DMS 273 (cell line): Measurements from ENCODE around the gene GMPR2.
A peak's percentile ranks its signal among the peaks of the same experiment; 100 is the strongest.
"Not testable (repeated sequence)": the region's sequence is repeated elsewhere in the genome, so short reads cannot be mapped to it uniquely, and the experiment has no call there.

Experiments
- DNase-seq: peaks from one replicate; lab custom pipeline; 2025; ENCODE audit not compliant: unreplicated experiment; lab: John Stamatoyannopoulos, UW

GMPR2 gene

GRCh38 chr14:24228902-24229301, 3.8 kb upstream of the GMPR2 start:
- no peak for DNase-seq

- DNase-seq = peak; percentile 56
Observed at GRCh38 chr14:24231263-24232120, 1.2 kb upstream of the GMPR2 start.

- peak; percentile 97 for DNase-seq
Observed at GRCh38 chr14:24232121-24232644, 546 bp upstream of the GMPR2 start, which contains the start of gene NEDD8. Gene NEDD8 (minus strand): TSS chr14:24232367. CDS start chr14:24232267, 100 bp downstream.

- DNase-seq = no peak
Observed at GRCh38 chr14:24233538-24233866, 773 bp downstream of the GMPR2 start.

GRCh38 chr14:24234095-24235005, 1.6 kb downstream of the GMPR2 start:
- DNase-seq = no peak

GRCh38 chr14:24235804-24236688, 3.3 kb downstream of the GMPR2 start:
- DNase-seq = no peak

GRCh38 chr14:24236689-24237462, 4.1 kb downstream of the GMPR2 start:
- DNase-seq = no peak

- DNase-seq = no peak
Observed at GRCh38 chr14:24237463-24237955, 4.8 kb downstream of the GMPR2 start.

GRCh38 chr14:24238123-24238522, 5.4 kb downstream of the GMPR2 start:
- no peak for DNase-seq

- no peak for DNase-seq
Observed at GRCh38 chr14:24238527-24239037, 5.9 kb downstream of the GMPR2 start.

GRCh38 chr14:24240110-24240918, 7.6 kb downstream of the GMPR2 start:
- no peak for DNase-seq

GRCh38 chr14:24241829-24242443, 9.2 kb downstream of the GMPR2 start:
- DNase-seq = peak; percentile 97

GRCh38 chr14:24243336-24243836, 10.7 kb downstream of the GMPR2 start:
- DNase-seq = no peak

GRCh38 chr14:24245350-24245749, 12.6 kb downstream of the GMPR2 start:
- not testable (repeated sequence) for DNase-seq

- DNase-seq = no peak
Observed at GRCh38 chr14:24246765-24247212, 14.1 kb downstream of the GMPR2 start.

- no peak for DNase-seq
Observed at GRCh38 chr14:24247422-24247821, 14.7 kb downstream of the GMPR2 start.

GRCh38 chr14:24249230-24250021, 16.7 kb downstream of the GMPR2 start:
- no peak for DNase-seq
